Measurements from ENCODE around the gene AMER2. TPM values are rescaled to one million over a fixed set of nuclear protein-coding genes. Genes with fewer than 3 reads are reported as not detected.

The AMER2 gene
- total and polyA plus RNA-seq, 9 of the 15 experiments (the other 6 are each of a cell fraction or from before 2014, with no cell fraction given), result not detected

GRCh38 chr13:25149711-25150110, 22.4 kb downstream of the AMER2 start:
- no TSS peak for BruUV-seq (replicated peaks)
- CTCF ChIA-PET (ENCODE audit: low intra/inter-chr PET ratio), result no interaction called here
- TF ChIP-seq, protein P1, sequence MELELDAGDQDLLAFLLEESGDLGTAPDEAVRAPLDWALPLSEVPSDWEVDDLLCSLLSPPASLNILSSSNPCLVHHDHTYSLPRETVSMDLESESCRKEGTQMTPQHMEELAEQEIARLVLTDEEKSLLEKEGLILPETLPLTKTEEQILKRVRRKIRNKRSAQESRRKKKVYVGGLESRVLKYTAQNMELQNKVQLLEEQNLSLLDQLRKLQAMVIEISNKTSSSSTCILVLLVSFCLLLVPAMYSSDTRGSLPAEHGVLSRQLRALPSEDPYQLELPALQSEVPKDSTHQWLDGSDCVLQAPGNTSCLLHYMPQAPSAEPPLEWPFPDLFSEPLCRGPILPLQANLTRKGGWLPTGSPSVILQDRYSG (tag; conservative IDR thresholded peaks at IDR 0.05; ENCODE audit: low read depth), result no peak
- TF ChIP-seq FOXM1 (IDR thresholded peaks at IDR 0.05; ENCODE audit: low read depth), result no peak
- TF ChIP-seq FOXM1 (CRISPR knock-in tag; IDR thresholded peaks at IDR 0.05; ENCODE audit: low read depth), result no peak
- no peak for TF ChIP-seq MAFK (IDR thresholded peaks at IDR 0.05; ENCODE audit: low read length)
- TF ChIP-seq, protein P2, sequence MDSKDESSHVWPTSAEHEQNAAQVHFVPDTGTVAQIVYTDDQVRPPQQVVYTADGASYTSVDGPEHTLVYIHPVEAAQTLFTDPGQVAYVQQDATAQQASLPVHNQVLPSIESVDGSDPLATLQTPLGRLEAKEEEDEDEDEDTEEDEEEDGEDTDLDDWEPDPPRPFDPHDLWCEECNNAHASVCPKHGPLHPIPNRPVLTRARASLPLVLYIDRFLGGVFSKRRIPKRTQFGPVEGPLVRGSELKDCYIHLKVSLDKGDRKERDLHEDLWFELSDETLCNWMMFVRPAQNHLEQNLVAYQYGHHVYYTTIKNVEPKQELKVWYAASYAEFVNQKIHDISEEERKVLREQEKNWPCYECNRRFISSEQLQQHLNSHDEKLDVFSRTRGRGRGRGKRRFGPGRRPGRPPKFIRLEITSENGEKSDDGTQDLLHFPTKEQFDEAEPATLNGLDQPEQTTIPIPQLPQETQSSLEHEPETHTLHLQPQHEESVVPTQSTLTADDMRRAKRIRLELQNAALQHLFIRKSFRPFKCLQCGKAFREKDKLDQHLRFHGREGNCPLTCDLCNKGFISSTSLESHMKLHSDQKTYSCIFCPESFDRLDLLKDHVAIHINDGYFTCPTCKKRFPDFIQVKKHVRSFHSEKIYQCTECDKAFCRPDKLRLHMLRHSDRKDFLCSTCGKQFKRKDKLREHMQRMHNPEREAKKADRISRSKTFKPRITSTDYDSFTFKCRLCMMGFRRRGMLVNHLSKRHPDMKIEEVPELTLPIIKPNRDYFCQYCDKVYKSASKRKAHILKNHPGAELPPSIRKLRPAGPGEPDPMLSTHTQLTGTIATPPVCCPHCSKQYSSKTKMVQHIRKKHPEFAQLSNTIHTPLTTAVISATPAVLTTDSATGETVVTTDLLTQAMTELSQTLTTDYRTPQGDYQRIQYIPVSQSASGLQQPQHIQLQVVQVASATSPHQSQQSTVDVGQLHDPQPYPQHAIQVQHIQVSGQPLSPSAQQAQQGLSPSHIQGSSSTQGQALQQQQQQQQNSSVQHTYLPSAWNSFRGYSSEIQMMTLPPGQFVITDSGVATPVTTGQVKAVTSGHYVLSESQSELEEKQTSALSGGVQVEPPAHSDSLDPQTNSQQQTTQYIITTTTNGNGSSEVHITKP (IDR thresholded peaks at IDR 0.05; ENCODE audit: partially characterized antibody), result no peak
- TF ChIP-seq ZFP1 (CRISPR knock-in tag; IDR thresholded peaks at IDR 0.05), result no peak
- TF ChIP-seq, protein P3, sequence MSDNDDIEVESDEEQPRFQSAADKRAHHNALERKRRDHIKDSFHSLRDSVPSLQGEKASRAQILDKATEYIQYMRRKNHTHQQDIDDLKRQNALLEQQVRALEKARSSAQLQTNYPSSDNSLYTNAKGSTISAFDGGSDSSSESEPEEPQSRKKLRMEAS (CRISPR knock-in tag; IDR thresholded peaks at IDR 0.05), result no peak
- TF ChIP-seq MTF1 (CRISPR knock-in tag; IDR thresholded peaks at IDR 0.05; ENCODE audit: borderline replicate concordance), result no peak
- no peak for TF ChIP-seq ZBTB12 (CRISPR knock-in tag; IDR thresholded peaks at IDR 0.05)
- TF ChIP-seq, protein P4, sequence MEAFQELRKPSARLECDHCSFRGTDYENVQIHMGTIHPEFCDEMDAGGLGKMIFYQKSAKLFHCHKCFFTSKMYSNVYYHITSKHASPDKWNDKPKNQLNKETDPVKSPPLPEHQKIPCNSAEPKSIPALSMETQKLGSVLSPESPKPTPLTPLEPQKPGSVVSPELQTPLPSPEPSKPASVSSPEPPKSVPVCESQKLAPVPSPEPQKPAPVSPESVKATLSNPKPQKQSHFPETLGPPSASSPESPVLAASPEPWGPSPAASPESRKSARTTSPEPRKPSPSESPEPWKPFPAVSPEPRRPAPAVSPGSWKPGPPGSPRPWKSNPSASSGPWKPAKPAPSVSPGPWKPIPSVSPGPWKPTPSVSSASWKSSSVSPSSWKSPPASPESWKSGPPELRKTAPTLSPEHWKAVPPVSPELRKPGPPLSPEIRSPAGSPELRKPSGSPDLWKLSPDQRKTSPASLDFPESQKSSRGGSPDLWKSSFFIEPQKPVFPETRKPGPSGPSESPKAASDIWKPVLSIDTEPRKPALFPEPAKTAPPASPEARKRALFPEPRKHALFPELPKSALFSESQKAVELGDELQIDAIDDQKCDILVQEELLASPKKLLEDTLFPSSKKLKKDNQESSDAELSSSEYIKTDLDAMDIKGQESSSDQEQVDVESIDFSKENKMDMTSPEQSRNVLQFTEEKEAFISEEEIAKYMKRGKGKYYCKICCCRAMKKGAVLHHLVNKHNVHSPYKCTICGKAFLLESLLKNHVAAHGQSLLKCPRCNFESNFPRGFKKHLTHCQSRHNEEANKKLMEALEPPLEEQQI (IDR thresholded peaks at IDR 0.05), result no peak
- no peak for TF ChIP-seq ZFX (CRISPR knock-in tag; IDR thresholded peaks at IDR 0.05)
- TF ChIP-seq ZNF165 (CRISPR knock-in tag; IDR thresholded peaks at IDR 0.05; ENCODE audit: borderline replicate concordance), result no peak
- TF ChIP-seq PTTG1 (tag; IDR thresholded peaks at IDR 0.05; ENCODE audit: low read depth), result no peak
- TF ChIP-seq MEF2A (IDR thresholded peaks at IDR 0.05; ENCODE audit: control insufficient read depth, low read depth, low read length), result no peak
- TF ChIP-seq ELF4 (CRISPR knock-in tag; IDR thresholded peaks at IDR 0.05), result no peak
- TF ChIP-seq ZNF311 (CRISPR knock-in tag; IDR thresholded peaks at IDR 0.05), result no peak

More at GRCh38 chr13:25149711-25150110, 22.4 kb downstream of the AMER2 start:
- Histone ChIP-seq H2AFZ (ENCODE audit: low read depth, low read length) (no peak overlapping the region), H3K4me1 (replicated peaks in 1 of 2; ENCODE audit: control insufficient read depth in 2 of 2, insufficient read depth in 2 of 2, low read length in 2 of 2) (no peaks in the 10 kb centered on the region), H3K4me2 (ENCODE audit: insufficient read depth, low read length) (no peak overlapping the region), H3K36me3 (ENCODE audit: control insufficient read depth, insufficient read depth, low read length) (no peaks in the 10 kb centered on the region), H3K9me3 (replicated peaks; ENCODE audit: control insufficient read depth, insufficient read depth, low read depth, low read length) (no peaks in the 10 kb centered on the region), H3K9me1 (ENCODE audit: control insufficient read depth, insufficient read depth, low read length) (no peaks in the 10 kb centered on the region), H3K4me3 (no peak overlapping the region), H3K9ac (ENCODE audit: insufficient read depth in 1 of 2, low read depth in 2 of 2, low read length in 2 of 2) (no peak overlapping the region), H3K79me2 (ENCODE audit: control insufficient read depth, insufficient read depth, low read length) (no peaks in the 10 kb centered on the region), H3K27ac (ENCODE audit: extremely low read depth, low read depth, low read length) (no peak overlapping the region), H3K27me3 (ENCODE audit: control insufficient read depth in 2 of 2, insufficient read depth in 2 of 2, low read length in 2 of 2) (peaks cover 0 to 22% of the 10 kb centered on the region in 2 experiments; a peak in 2 of 5 replicates), H4K20me1 (replicated peaks; ENCODE audit: control insufficient read depth, insufficient read depth, low read length) (no peaks in the 10 kb centered on the region)
- POLR2A ChIA-PET, result no interaction called here
- ATAC-seq (no peak), DNase-seq (ENCODE audit: extremely low read depth in 1 of 4, low spot score in 3 of 4) (no peak), FAIRE-seq (no peak)
- in situ Hi-C loops (cut with MboI), result no loop called here
- 0% methylated on average over 5 of the region's 5 CpGs for WGBS (ENCODE audit: insufficient coverage, low coverage, missing lambda C conversion rate)
- intact Hi-C loops (cut with micrococcal nuclease), result no loop called here

All from K562 (cell line).